Ascending aorta (tissue), 2 donors: ENCODE measurements around the gene CEMIP. TPM values are rescaled to one million over a fixed set of nuclear protein-coding genes. Genes with fewer than 3 reads are reported as not detected.

Experiments used
- DNase-seq, 2 donors: peaks; one replicate each; pipeline ENCODE4 v3.0.0-alpha.2; 2019; ENCODE audit warnings: low spot score in 2 of 2
- H3K27ac ChIP-seq, 2 donors: fragments of 200-600 bp; sonication (generic); one replicate each; pipeline ENCODE4 v1.5.1; 2016 to 2017; ENCODE audit warnings: mild to moderate bottlenecking in 1 of 2
- H3K27me3 ChIP-seq: fragments of 200-600 bp; sonication (generic); one replicate; pipeline ENCODE4 v1.5.1; 2017
- H3K36me3 ChIP-seq, 2 donors: fragments of 200-600 bp; sonication (generic); one replicate each; pipeline ENCODE4 v1.5.1; 2016
- H3K4me1 ChIP-seq, 2 donors: fragments of 200-600 bp; sonication (generic); one replicate each; pipeline ENCODE4 v1.5.1; 2016 to 2017; ENCODE audit warnings: mild to moderate bottlenecking in 1 of 2
- H3K4me3 ChIP-seq, 2 donors: fragments of 200-600 bp; sonication (generic); one replicate each; pipeline ENCODE4 v1.5.1; 2016 to 2017; ENCODE audit warnings: mild to moderate bottlenecking in 1 of 2
- H3K9me3 ChIP-seq, 2 donors: fragments of 200-600 bp; sonication (generic); one replicate each; pipeline ENCODE4 v1.5.1; 2016
- CTCF ChIP-seq, 3 experiments: fragments of 200-600 bp in 2 of 3; fragments of 450-650 bp in 1 of 3; sonication (generic) in 2 of 3; IDR thresholded peaks; one replicate each; pipeline ENCODE4 v1.5.1; 2016 to 2019; ENCODE audit warnings: antibody characterized with exemption in 3 of 3, mild to moderate bottlenecking in 1 of 3, moderate library complexity in 1 of 3
- intact Hi-C: fragments of 100-400 bp; cut with DNase I; formaldehyde crosslinking; loops from one replicate; pipeline ENCODE4 v1.15.1; 2023
- total RNA-seq: library from RNA; depleted of rRNA; stranded (reverse); fragments of >200 nt; gene quantifications from one replicate; pipeline ENCODE4 v1.1.0, GENCODE V29; 2016

CEMIP gene
- total RNA-seq, 1 donor from 2014 or later = not detected

DNA sequence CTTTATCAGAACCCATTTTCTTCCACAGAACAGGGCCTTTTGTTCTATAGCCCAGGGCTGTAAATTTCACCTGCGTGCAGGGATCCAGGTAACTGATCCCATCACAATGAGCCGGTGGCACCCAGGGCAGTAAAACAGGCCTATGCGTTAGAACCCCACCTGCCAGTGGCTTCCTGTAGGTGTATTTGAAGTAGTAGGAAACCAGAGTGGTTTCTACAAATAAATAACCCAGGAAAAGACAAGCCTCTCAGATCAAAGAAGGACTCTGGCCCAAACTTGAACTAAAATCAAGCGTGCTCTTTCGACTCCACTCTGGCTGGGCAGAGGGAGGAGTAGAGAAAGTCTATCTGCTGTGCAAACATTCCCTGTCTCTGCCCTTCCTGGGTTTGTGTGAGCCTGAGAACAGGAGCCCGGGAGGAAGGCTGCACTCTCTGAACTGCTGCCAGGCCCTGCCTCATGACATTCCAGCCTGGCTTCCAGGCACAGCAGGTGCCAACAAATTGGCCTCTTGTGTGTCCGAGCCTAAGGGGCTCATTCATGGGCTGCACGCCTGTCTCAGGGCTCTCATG lies 77.7 kb downstream of the CEMIP start:
- intact Hi-C loops = no loop called here
- no peak for TF ChIP-seq CTCF (IDR thresholded peaks at IDR 0.05)
- no peak for DNase-seq
- Histone ChIP-seq H3K4me1 (peaks cover 0 to 7% of the 10 kb centered on the region in 2 donors), H3K4me3 (no peak overlapping the region), H3K27ac (no peak overlapping the region), H3K36me3 (no peaks in the 10 kb centered on the region), H3K9me3 (no peaks in the 10 kb centered on the region), H3K27me3 (no peaks in the 10 kb centered on the region)

- TF ChIP-seq CTCF (IDR thresholded peaks at IDR 0.05) = no peak
- Histone ChIP-seq H3K4me1 (peaks cover 0 to 1% of the 10 kb centered on the region in 2 donors), H3K27me3 (no peaks in the 10 kb centered on the region), H3K4me3 (no peak overlapping the region), H3K27ac (no peak overlapping the region), H3K9me3 (no peaks in the 10 kb centered on the region), H3K36me3 (no peaks in the 10 kb centered on the region)
- DNase-seq = no peak
- intact Hi-C loops = no loop called here
Measured at GRCh38 chr15:80861731-80862170, 82.6 kb downstream of the CEMIP start.

- Histone ChIP-seq H3K36me3 (no peaks in the 10 kb centered on the region), H3K9me3 (no peaks in the 10 kb centered on the region), H3K4me3 (no peak overlapping the region), H3K4me1 (no peaks in the 10 kb centered on the region), H3K27me3 (no peaks in the 10 kb centered on the region), H3K27ac (no peak overlapping the region)
- no peak for TF ChIP-seq CTCF (IDR thresholded peaks at IDR 0.05)
- no peak for DNase-seq
- intact Hi-C loops = no loop called here
Measured at GRCh38 chr15:80864666-80865065, 85.5 kb downstream of the CEMIP start.

DNA sequence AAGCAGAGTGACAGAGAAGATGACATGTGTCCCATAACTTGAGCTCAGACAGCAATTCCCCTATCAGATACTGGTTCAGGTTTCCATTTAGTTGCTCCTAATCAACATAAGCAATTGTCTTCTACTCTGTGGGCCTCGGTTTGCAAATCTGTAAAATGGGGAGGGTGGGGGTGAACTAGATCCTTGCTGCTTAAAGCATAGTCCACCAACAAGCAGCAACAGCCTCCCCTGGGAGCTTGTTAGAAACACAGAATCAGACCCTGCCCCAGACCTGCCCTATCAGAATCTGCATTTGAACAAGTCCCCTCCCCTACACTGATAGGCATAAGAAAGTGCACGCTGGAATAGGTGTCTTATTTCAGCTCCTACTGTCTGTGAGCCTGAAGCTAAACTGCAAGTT lies 87.8 kb downstream of the CEMIP start:
- H3K27me3 ChIP-seq = no peaks in the 10 kb centered on the region
- H3K4me3 ChIP-seq = no peak overlapping the region
- no peaks in the 10 kb centered on the region for H3K9me3 ChIP-seq
- intact Hi-C loops = no loop called here
- TF ChIP-seq CTCF (IDR thresholded peaks at IDR 0.05) = no peak
- no peak overlapping the region for H3K27ac ChIP-seq
- H3K4me1 ChIP-seq = no peaks in the 10 kb centered on the region
- DNase-seq = no peak
- H3K36me3 ChIP-seq = no peaks in the 10 kb centered on the region

DNA sequence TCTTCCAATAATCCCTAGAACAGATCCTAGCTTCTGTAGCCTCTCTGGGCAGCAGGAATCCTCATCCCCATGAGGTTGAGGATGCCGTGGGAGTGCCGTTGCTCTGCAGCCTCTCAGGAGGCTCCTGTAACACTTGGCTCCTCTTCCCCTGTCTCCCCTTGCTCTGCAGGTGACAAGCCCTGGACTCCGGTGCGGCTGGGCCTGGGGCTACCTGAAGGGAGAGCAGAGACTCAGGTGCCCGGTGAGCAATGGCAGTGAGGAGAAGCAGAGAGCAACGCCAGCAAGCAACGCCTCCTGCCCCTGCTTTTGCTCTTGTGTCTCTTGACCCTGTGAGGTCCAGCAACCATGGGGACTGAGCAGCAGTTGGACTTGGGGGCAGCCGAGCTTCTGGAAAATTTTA lies 91.2 kb downstream of the CEMIP start:
- no peak for TF ChIP-seq CTCF (IDR thresholded peaks at IDR 0.05)
- no peaks in the 10 kb centered on the region for H3K36me3 ChIP-seq
- no peaks in the 10 kb centered on the region for H3K9me3 ChIP-seq
- no peak overlapping the region for H3K27ac ChIP-seq
- intact Hi-C loops = no loop called here
- H3K4me1 ChIP-seq = no peaks in the 10 kb centered on the region
- no peak for DNase-seq
- no peak overlapping the region for H3K4me3 ChIP-seq
- no peaks in the 10 kb centered on the region for H3K27me3 ChIP-seq

GRCh38 chr15:80870893-80871292 lies 91.7 kb downstream of the CEMIP start:
- Histone ChIP-seq H3K27ac (no peak overlapping the region), H3K9me3 (no peaks in the 10 kb centered on the region), H3K27me3 (no peaks in the 10 kb centered on the region), H3K4me3 (no peak overlapping the region), H3K4me1 (no peaks in the 10 kb centered on the region), H3K36me3 (no peaks in the 10 kb centered on the region)
- DNase-seq = no peak
- intact Hi-C loops = no loop called here
- no peak for TF ChIP-seq CTCF (IDR thresholded peaks at IDR 0.05)
